SK-N-SH (cell line): ENCODE data around the gene ZDHHC21. TPM values are rescaled to one million over a fixed set of nuclear protein-coding genes. Genes with fewer than 3 reads are reported as not detected.

Experiments used
- CTCF ChIA-PET: fragments of 300-600, 350-600 bp; formaldehyde crosslinking; extraction: SDS; loops from one replicate; lab custom pipeline; 2021; lab: Yijun Ruan, JAX
- POLR2A ChIA-PET: fragments of 350-600 bp; sonication (Branson Sonifier 250); formaldehyde crosslinking; extraction: SDS; loops from one replicate; lab custom pipeline; 2020; ENCODE audit warnings: antibody characterized with exemption, inconsistent platforms; lab: Yijun Ruan, JAX
- DNase-seq: peaks from one replicate; pipeline ENCODE4 v3.0.0; 2012
- H2AFZ ChIP-seq: fragments of 200-600 bp; sonication (generic); 2 replicates; pipeline ENCODE4 v1.8.1; 2016; ENCODE audit warnings: antibody characterized with exemption, mild to moderate bottlenecking, low read depth
- H3F3A ChIP-seq: fragments of 200-600 bp; sonication (generic); replicated peaks from 2 replicates; pipeline ENCODE3; 2016; ENCODE audit warnings: antibody characterized with exemption, mild to moderate bottlenecking; ENCODE audit not compliant: insufficient read depth
- H3K27ac ChIP-seq, 2 experiments: fragments of 200-500 bp in 1 of 2; fragments of 200-600 bp in 1 of 2; sonication (Bioruptor generic) in 1 of 2; sonication (generic), shearing (Covaris generic) in 1 of 2; 2 replicates each; pipeline versions ENCODE4 v1.5.1 to v1.6.1; 2014 to 2016; ENCODE audit warnings: low read depth in 2 of 2, inconsistent platforms in 1 of 2, low read length in 1 of 2, mild to moderate bottlenecking in 1 of 2, mixed read lengths in 1 of 2
- H3K27me3 ChIP-seq: fragments of 200-600 bp; sonication (generic), shearing (Covaris generic); 2 replicates; pipeline ENCODE4 v1.6.1; 2016; ENCODE audit warnings: mixed run types; ENCODE audit not compliant: insufficient read depth
- H3K36me3 ChIP-seq, 2 experiments: fragments of 200-500 bp in 1 of 2; fragments of 200-600 bp in 1 of 2; sonication (Bioruptor generic) in 1 of 2; sonication (generic) in 1 of 2; replicated peaks in 1 of 2; 2 replicates each; pipeline versions ENCODE3 to v1.5.1; 2014 to 2016; ENCODE audit warnings: low read length in 1 of 2, mild to moderate bottlenecking in 1 of 2; ENCODE audit not compliant: insufficient read depth in 2 of 2, control insufficient read depth in 1 of 2
- H3K4me1 ChIP-seq, 2 experiments: fragments of 200-500 bp in 1 of 2; fragments of 200-600 bp in 1 of 2; sonication (Bioruptor generic) in 1 of 2; sonication (generic), shearing (Covaris generic) in 1 of 2; 2 replicates each; pipeline versions ENCODE4 v1.5.1 to v1.6.1; 2014 to 2016; ENCODE audit warnings: low read depth in 1 of 2, low read length in 1 of 2, mixed run types in 1 of 2; ENCODE audit not compliant: insufficient read depth in 2 of 2, control insufficient read depth in 1 of 2
- H3K4me2 ChIP-seq: fragments of 200-600 bp; sonication (generic), shearing (Covaris generic); 2 replicates; pipeline ENCODE4 v1.6.1; 2017; ENCODE audit warnings: mixed run types
- H3K4me3 ChIP-seq, 2 experiments: fragments of 200-500 bp in 1 of 2; fragments of 200-600 bp in 1 of 2; sonication (Bioruptor generic) in 1 of 2; sonication (generic), shearing (Covaris generic) in 1 of 2; 2 replicates each; pipeline versions ENCODE4 v1.5.1 to v1.8.1; 2014 to 2016; ENCODE audit warnings: low read depth in 2 of 2, inconsistent platforms in 1 of 2, low read length in 1 of 2, mild to moderate bottlenecking in 1 of 2, mixed read lengths in 1 of 2, moderate library complexity in 1 of 2
- H3K79me2 ChIP-seq: fragments of 200-600 bp; sonication (generic); 2 replicates; pipeline ENCODE4 v1.8.1; 2017; ENCODE audit warnings: mild to moderate bottlenecking; ENCODE audit not compliant: insufficient read depth
- H3K9ac ChIP-seq: fragments of 200-600 bp; sonication (generic); 2 replicates; pipeline ENCODE4 v1.6.1; 2017; ENCODE audit warnings: mixed run types
- H3K9me2 ChIP-seq: fragments of 200-600 bp; sonication (generic); 2 replicates; pipeline ENCODE4 v1.6.1; 2017; ENCODE audit warnings: mixed run types
- H3K9me3 ChIP-seq: fragments of 200-600 bp; sonication (generic); 2 replicates; pipeline ENCODE4 v1.6.1; 2017; ENCODE audit warnings: mixed run types, mild to moderate bottlenecking, moderate library complexity
- H4K20me1 ChIP-seq: fragments of 200-600 bp; sonication (generic); 2 replicates; pipeline ENCODE4 v1.6.1; 2017; ENCODE audit warnings: mild to moderate bottlenecking, mixed run types; ENCODE audit not compliant: insufficient read depth
- EP300 ChIP-seq, 2 experiments: IDR thresholded peaks; 2 replicates each; pipeline versions ENCODE4 v1.4.0 to v1.6.1; 2012; ENCODE audit warnings: borderline replicate concordance in 1 of 2, low read depth in 1 of 2, low read length in 1 of 2
- FOXJ3 ChIP-seq: sonication (generic); formaldehyde crosslinking; IDR thresholded peaks from 2 replicates; pipeline ENCODE4 v1.5.1; 2020; ENCODE audit warnings: mild to moderate bottlenecking, missing genetic modification reagents
- MEF2A ChIP-seq: IDR thresholded peaks from 2 replicates; pipeline ENCODE4 v1.4.0; 2012; ENCODE audit warnings: low read depth, borderline replicate concordance
- MXI1 ChIP-seq: IDR thresholded peaks from 2 replicates; pipeline ENCODE4 v1.6.1; 2012; ENCODE audit warnings: mild to moderate bottlenecking, low read depth, low read length, improper control_type of control experiment
- POLR2AphosphoS5 ChIP-seq: IDR thresholded peaks from 2 replicates; pipeline ENCODE4 v1.6.1; 2012; ENCODE audit warnings: low read depth, low read length
- RAD21 ChIP-seq: IDR thresholded peaks from 2 replicates; pipeline ENCODE4 v1.6.1; 2012; ENCODE audit warnings: mild to moderate bottlenecking, low read length
- RCOR1 ChIP-seq: fragments of 150-350 bp; IDR thresholded peaks from 2 replicates; pipeline ENCODE4 v1.6.1; 2017; ENCODE audit warnings: antibody characterized with exemption, low read length
- RFX5 ChIP-seq: IDR thresholded peaks from 2 replicates; pipeline ENCODE4 v1.6.1; 2012; ENCODE audit warnings: mild to moderate bottlenecking, improper control_type of control experiment, low read length
- SMC3 ChIP-seq: IDR thresholded peaks from 2 replicates; pipeline ENCODE4 v1.6.1; 2012; ENCODE audit warnings: low read depth, low read length, improper control_type of control experiment
- WGBS: methylation state at CpG from one replicate; pipeline ENCODE4 v1.1.6; 2017; ENCODE audit warnings: low lambda C conversion rate; 5-methylcytosine and 5-hydroxymethylcytosine counted together
- polyA plus RNA-seq, 3 experiments: library from polyadenylated mRNA; depleted of rRNA; stranded (reverse); fragments of >200 nt; gene quantifications; 2 replicates each; pipeline ENCODE4 v1.2.3, GENCODE V29; 2012
- TF ChIP-seq, protein P1 (sequence below): fragments of 200-600 bp; sonication (generic); IDR thresholded peaks from 2 replicates; pipeline ENCODE4 v1.6.1; 2017; ENCODE audit warnings: antibody characterized with exemption, mild to moderate bottlenecking, moderate library complexity

ZDHHC21 gene
- polyA plus RNA-seq, 1 of the 3 experiments (the other 2 are of a cell fraction), result 2.9 TPM

DNA sequence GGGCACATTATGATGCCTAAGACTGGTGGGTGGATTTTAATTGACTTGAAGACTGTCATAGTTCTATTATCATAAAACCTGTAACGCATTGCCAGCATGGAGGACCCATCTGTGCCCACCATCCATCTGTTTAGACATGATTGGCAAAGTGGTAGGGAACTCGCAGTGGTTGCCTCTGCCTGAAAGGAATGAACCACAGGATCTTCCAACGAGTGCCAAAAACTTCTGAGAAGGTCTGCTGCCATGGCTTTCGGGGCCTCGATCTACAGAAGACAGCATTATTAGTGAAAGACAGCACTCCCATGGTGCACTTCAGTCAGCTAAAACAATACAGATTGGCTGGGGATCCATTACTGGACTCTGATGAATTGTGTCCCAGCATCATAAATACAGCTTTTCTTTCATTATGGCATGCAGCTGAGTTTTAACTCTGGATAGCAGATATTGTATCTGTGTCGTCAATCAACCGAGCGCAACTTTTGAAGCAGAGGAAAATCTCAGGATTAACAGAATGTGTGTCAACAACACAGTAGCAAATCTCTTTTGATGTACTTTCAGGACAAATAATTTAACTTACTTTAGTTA lies 74.3 kb downstream of the ZDHHC21 start:
- no peaks in the 10 kb centered on the region for H3K79me2 ChIP-seq
- H3K9me3 ChIP-seq, result no peaks in the 10 kb centered on the region
- 92% methylated on average over 8 of the region's 8 CpGs for WGBS
- H3K36me3 ChIP-seq, result peaks cover 15 to 17% of the 10 kb centered on the region in 2 experiments
- no peak overlapping the region for H3K9ac ChIP-seq
- no peaks in the 10 kb centered on the region for H4K20me1 ChIP-seq
- TF ChIP-seq SMC3, result no peak
- no peak for TF ChIP-seq MXI1
- TF ChIP-seq EP300 (IDR thresholded peaks at IDR 0.05; ENCODE audit: borderline replicate concordance in 1 of 2, low read depth in 1 of 2, low read length in 1 of 2), result no peak
- TF ChIP-seq FOXJ3, result no peak
- no peak for TF ChIP-seq RCOR1
- no peak for TF ChIP-seq RFX5
- no peak for TF ChIP-seq POLR2AphosphoS5
- H3K4me1 ChIP-seq, result no peaks in the 10 kb centered on the region; a peak in 1 of 4 replicates
- ChIA-PET CTCF (interaction anchor here (1.0 to 1.4 kb wide), 3 partner anchors 12 to 154 kb away, joined by 3 to 6 read pairs (median 3); no protein-coding TSS in a partner anchor), POLR2A (no interaction called here)
- no peaks in the 10 kb centered on the region for H3K27me3 ChIP-seq
- no peak overlapping the region for H3K4me3 ChIP-seq
- no peaks in the 10 kb centered on the region for H3K9me2 ChIP-seq
- no peak overlapping the region for H2AFZ ChIP-seq
- no peak overlapping the region for H3K4me2 ChIP-seq
- DNase-seq, result no peak
- H3F3A ChIP-seq, result no peaks in the 10 kb centered on the region
- H3K27ac ChIP-seq, result no peak overlapping the region

DNA sequence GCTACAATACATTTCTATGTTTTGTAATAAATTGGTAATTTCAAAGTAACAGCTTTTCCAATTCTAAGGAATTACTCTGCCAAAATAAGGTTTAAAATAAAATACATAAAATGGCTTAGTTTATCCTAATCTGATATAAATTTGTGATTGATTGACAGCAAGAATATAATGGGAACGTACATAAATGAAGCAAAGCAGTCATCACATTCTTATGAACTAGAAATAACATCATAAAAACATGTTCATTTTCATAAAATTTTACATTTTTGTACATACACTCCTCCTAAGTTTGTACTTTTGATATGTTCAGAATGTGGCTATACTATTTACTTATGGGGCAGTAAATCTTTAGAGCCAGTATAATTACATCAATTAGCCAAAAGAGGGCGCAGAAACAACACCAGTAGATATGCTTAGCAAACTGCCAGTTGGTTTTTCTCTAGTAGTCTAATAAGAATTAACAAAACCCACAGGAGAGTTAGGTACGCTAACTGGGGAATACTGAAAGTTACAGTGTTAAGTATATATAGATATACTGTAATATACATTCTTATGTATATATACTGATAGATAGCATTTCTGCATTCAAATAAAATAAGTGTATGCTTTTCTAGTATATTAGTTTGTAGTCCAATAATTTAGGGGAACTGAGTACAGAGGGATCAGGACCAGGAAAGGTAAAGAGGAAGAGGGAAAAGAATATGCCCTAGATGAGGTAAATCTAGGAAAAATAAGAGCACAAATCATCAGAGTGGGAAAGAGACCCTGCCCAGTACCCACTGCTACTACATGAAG lies 76.8 kb downstream of the ZDHHC21 start:
- no peaks in the 10 kb centered on the region for H3K9me2 ChIP-seq
- no peaks in the 10 kb centered on the region for H3F3A ChIP-seq
- peaks cover 15 to 25% of the 10 kb centered on the region in 2 experiments for H3K36me3 ChIP-seq
- no peak overlapping the region for H3K4me3 ChIP-seq
- H3K4me1 ChIP-seq, result no peaks in the 10 kb centered on the region; a peak in 1 of 4 replicates
- no peak overlapping the region for H3K27ac ChIP-seq
- WGBS, result 74% methylated on average over 3 of the region's 3 CpGs
- no peak overlapping the region for H3K4me2 ChIP-seq
- no peaks in the 10 kb centered on the region for H3K79me2 ChIP-seq
- peak; percentile 60 for TF ChIP-seq SMC3
- no peak for TF ChIP-seq POLR2AphosphoS5
- TF ChIP-seq, protein P1, sequence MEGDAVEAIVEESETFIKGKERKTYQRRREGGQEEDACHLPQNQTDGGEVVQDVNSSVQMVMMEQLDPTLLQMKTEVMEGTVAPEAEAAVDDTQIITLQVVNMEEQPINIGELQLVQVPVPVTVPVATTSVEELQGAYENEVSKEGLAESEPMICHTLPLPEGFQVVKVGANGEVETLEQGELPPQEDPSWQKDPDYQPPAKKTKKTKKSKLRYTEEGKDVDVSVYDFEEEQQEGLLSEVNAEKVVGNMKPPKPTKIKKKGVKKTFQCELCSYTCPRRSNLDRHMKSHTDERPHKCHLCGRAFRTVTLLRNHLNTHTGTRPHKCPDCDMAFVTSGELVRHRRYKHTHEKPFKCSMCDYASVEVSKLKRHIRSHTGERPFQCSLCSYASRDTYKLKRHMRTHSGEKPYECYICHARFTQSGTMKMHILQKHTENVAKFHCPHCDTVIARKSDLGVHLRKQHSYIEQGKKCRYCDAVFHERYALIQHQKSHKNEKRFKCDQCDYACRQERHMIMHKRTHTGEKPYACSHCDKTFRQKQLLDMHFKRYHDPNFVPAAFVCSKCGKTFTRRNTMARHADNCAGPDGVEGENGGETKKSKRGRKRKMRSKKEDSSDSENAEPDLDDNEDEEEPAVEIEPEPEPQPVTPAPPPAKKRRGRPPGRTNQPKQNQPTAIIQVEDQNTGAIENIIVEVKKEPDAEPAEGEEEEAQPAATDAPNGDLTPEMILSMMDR, result peak; percentile 77
- TF ChIP-seq RFX5, result no peak
- peak; percentile 76 for TF ChIP-seq RAD21
- TF ChIP-seq MEF2A, result no peak
- CTCF ChIA-PET, result interaction anchor here (0.6 to 2.0 kb wide), 17 partner anchors 9 to 519 kb away, joined by 3 to 13 read pairs (median 3); no protein-coding TSS in a partner anchor
- H3K27me3 ChIP-seq, result no peaks in the 10 kb centered on the region
- H3K9ac ChIP-seq, result no peak overlapping the region
- POLR2A ChIA-PET, result no interaction called here
- no peaks in the 10 kb centered on the region for H4K20me1 ChIP-seq
- DNase-seq, result peak; percentile 12
- H2AFZ ChIP-seq, result no peak overlapping the region
- H3K9me3 ChIP-seq, result no peaks in the 10 kb centered on the region
